ENCODE results near the gene RAD50.

RAD50 gene

GRCh38 chr5:132656774-132657355, 100.1 kb downstream of the RAD50 start:
- no peak overlapping the region for H3K4me3 ChIP-seq (ENCODE audit: low read length)
- no peak for DNase-seq (ENCODE audit: low read depth)
- TF ChIP-seq, protein P1, sequence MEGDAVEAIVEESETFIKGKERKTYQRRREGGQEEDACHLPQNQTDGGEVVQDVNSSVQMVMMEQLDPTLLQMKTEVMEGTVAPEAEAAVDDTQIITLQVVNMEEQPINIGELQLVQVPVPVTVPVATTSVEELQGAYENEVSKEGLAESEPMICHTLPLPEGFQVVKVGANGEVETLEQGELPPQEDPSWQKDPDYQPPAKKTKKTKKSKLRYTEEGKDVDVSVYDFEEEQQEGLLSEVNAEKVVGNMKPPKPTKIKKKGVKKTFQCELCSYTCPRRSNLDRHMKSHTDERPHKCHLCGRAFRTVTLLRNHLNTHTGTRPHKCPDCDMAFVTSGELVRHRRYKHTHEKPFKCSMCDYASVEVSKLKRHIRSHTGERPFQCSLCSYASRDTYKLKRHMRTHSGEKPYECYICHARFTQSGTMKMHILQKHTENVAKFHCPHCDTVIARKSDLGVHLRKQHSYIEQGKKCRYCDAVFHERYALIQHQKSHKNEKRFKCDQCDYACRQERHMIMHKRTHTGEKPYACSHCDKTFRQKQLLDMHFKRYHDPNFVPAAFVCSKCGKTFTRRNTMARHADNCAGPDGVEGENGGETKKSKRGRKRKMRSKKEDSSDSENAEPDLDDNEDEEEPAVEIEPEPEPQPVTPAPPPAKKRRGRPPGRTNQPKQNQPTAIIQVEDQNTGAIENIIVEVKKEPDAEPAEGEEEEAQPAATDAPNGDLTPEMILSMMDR (IDR thresholded peaks at IDR 0.05; ENCODE audit: insufficient read depth, low read depth, low read length, missing control alignments), result no peak

DNA sequence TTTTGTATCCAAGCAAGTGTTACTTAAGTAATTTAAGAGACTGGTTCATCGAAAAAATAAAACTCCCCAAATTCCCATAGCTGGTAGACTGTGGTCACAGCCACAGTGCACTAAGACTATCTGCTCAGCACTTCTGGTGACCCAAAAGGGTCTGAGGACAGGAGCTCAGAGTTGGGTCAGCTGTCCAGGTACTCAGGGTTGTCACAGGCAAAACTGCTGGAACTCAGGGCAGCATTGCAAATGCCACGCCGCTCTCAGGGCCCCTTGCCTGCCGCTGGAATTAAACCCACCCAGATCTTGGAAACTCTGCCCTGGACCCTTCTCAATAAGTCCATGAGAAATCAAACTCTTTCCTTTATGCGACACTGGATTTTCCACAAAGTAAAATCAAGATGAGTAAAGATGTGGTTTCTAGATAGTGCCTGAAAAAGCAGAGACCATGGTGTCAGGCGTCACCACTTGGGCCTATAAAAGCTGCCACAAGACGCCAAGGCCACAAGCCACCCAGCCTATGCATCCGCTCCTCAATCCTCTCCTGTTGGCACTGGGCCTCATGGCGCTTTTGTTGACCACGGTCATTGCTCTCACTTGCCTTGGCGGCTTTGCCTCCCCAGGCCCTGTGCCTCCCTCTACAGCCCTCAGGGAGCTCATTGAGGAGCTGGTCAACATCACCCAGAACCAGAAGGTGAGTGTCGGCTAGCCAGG, 101.1 kb downstream of the RAD50 start, which contains the start of gene IL13:
IL13 (plus strand) TSS at position 498 of the 705 bp plus-strand sequence; CDS start at position 512, 14 bp downstream.
- no peak for DNase-seq (ENCODE audit: low read depth)
- TF ChIP-seq, protein P1 (IDR thresholded peaks at IDR 0.05; ENCODE audit: insufficient read depth, low read depth, low read length, missing control alignments), result no peak

DNA sequence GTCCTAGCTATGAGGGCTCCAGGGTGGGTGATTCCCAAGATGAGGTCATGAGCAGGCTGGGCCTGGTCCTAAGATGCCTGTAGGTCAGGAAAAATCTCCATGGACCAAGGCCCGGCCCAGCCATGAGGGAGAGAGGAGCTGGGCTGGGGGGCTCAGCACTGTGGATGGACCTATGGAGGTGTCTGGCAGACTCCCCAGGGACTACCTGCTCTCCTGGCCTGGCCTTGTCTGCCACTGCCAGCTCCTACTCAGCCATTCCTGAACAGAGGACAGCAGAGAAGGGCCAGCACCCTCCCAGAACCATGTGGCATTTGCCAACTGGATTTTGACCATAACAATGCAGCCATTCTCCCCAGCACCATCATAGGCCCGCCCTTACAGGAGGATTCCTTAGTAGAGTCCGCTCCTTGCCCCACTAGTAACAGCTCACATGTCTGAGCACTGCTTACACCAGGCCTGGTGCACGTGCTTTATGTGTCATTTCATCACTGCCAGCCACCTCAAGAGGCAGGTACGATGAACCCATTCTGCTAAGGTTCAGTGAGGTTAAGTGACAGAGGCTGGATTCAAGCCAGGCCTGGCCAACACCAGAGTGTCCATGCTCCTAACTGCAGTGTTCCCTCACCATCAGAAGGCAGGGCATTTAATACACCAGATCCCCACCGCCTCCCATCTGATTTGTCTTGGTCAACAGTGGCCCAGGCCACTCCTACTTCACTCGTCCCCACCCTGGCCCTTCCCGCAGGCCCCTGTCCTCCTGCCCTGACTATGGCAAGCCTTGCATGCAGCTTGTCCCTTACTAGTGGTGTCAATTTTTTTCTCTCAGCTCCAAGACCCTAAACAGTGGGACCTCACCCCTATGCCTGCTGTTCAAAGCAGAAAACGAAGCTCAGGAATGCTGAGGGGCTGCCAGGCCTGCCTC, 101.9 kb downstream of the RAD50 start:
- DNase-seq (ENCODE audit: low read depth), result no peak
- H3K4me3 ChIP-seq (ENCODE audit: low read length), result no peak overlapping the region
- TF ChIP-seq, protein P1 (IDR thresholded peaks at IDR 0.05; ENCODE audit: insufficient read depth, low read depth, low read length, missing control alignments), result no peak

More for the DNA sequence above, 101.1 kb downstream of the RAD50 start, which contains the start of gene IL13:
- no peak within 1 kb of the TSS for H3K4me3 ChIP-seq (ENCODE audit: low read length)

GRCh38 chr5:132659598-132660493, 103.1 kb downstream of the RAD50 start:
- DNase-seq (ENCODE audit: low read depth), result no peak
- no peak overlapping the region for H3K4me3 ChIP-seq (ENCODE audit: low read length)
- TF ChIP-seq, protein P1 (IDR thresholded peaks at IDR 0.05; ENCODE audit: insufficient read depth, low read depth, low read length, missing control alignments), result no peak

- TF ChIP-seq, protein P1 (IDR thresholded peaks at IDR 0.05; ENCODE audit: insufficient read depth, low read depth, low read length, missing control alignments), result no peak
- no peak overlapping the region for H3K4me3 ChIP-seq (ENCODE audit: low read length)
- DNase-seq (ENCODE audit: low read depth), result no peak
Observed at GRCh38 chr5:132661231-132662003, 104.6 kb downstream of the RAD50 start.

Measured in epithelial cell of esophagus (primary cell).